Vagina (tissue), 2 donors: ENCODE measurements around the gene VASN. TPM values are rescaled to one million over a fixed set of nuclear protein-coding genes. Genes with fewer than 3 reads are reported as not detected.

ENCODE experiments used
- DNase-seq, 2 donors: peaks; one replicate each; pipeline ENCODE4 v3.0.0-alpha.2; 2017; ENCODE audit errors: extremely low spot score in 2 of 2
- H3K27ac ChIP-seq: fragments of 200-600 bp; sonication (generic); one replicate; pipeline ENCODE4 v1.5.1; 2019
- H3K27me3 ChIP-seq: fragments of 200-600 bp; sonication (generic); one replicate; pipeline ENCODE4 v1.5.1; 2019
- H3K36me3 ChIP-seq, 2 donors: fragments of 200-600 bp; sonication (generic); one replicate each; pipeline ENCODE4 v1.5.1; 2017 to 2019
- H3K4me1 ChIP-seq: fragments of 200-600 bp; sonication (generic); one replicate; pipeline ENCODE4 v1.5.1; 2019
- H3K4me3 ChIP-seq, 2 donors: fragments of 200-600 bp; sonication (generic); 1 replicate in 1 of 2; 2 replicates in 1 of 2; pipeline ENCODE4 v1.5.1; 2016 to 2019
- H3K9me3 ChIP-seq: fragments of 200-600 bp; sonication (generic); one replicate; pipeline ENCODE4 v1.5.1; 2019
- POLR2A ChIP-seq, 2 donors: fragments of 450-650 bp; IDR thresholded peaks; one replicate each; pipeline ENCODE4 v1.6.1; 2017; ENCODE audit warnings: antibody characterized with exemption in 2 of 2, mild to moderate bottlenecking in 2 of 2, moderate library complexity in 2 of 2
- POLR2AphosphoS5 ChIP-seq, 2 donors: sonication (generic); formaldehyde crosslinking; IDR thresholded peaks; one replicate each; pipeline ENCODE4 v1.9.0; 2017; ENCODE audit warnings: antibody characterized with exemption in 2 of 2, mild to moderate bottlenecking in 2 of 2, low read depth in 1 of 2; ENCODE audit not compliant: insufficient read depth in 1 of 2
- intact Hi-C: fragments of 100-400 bp; cut with DNase I; formaldehyde crosslinking; loops from one replicate; pipeline ENCODE4 v1.15.1; 2023
- total RNA-seq: library from RNA; depleted of rRNA; stranded (reverse); fragments of >200 nt; gene quantifications from one replicate; pipeline ENCODE4 v1.2.3, GENCODE V29; 2016
- TF ChIP-seq, protein P1 (sequence below), 3 experiments: fragments of 450-650 bp in 2 of 3; fragments of 200-600 bp in 1 of 3; sonication (generic) in 1 of 3; IDR thresholded peaks; one replicate each; pipeline ENCODE4 v1.5.1; 2017 to 2019; ENCODE audit warnings: antibody characterized with exemption in 3 of 3, mild to moderate bottlenecking in 2 of 3, moderate library complexity in 2 of 3

VASN gene
- total RNA-seq, 1 donor from 2014 or later = 37.6 TPM

DNA sequence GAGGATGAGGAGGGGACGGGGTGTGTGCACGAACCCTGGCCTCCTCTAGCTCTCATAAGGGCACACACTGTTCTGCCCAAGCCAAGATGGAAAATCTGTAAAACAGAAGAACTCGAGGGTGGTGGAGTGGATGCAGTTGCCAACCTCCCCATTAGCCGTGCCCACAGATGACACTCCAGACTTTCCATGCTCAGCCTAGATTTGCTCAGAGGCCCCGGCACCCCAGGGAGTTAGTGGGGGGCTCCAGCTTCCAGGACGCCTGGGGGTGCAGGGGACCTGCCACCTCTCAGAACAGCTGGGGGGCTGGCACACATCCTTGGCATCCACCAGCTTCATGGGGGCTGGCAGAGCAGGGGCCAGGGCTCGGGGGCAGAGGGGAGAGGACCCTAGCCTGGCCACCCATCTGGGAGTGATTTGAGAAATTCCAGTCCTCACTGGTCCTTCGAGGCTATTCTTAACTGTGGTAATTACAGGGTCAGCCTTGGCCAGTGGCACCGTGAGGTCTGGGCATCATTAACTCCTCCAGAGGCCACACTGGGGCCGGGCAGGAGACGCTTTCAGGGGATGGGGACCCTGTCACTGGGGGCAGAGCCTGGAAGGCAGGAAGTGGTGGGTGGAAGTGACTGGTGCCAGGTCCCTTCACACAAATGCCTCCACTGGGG is 14.3 kb downstream of the VASN start:
- TF ChIP-seq, protein P1, sequence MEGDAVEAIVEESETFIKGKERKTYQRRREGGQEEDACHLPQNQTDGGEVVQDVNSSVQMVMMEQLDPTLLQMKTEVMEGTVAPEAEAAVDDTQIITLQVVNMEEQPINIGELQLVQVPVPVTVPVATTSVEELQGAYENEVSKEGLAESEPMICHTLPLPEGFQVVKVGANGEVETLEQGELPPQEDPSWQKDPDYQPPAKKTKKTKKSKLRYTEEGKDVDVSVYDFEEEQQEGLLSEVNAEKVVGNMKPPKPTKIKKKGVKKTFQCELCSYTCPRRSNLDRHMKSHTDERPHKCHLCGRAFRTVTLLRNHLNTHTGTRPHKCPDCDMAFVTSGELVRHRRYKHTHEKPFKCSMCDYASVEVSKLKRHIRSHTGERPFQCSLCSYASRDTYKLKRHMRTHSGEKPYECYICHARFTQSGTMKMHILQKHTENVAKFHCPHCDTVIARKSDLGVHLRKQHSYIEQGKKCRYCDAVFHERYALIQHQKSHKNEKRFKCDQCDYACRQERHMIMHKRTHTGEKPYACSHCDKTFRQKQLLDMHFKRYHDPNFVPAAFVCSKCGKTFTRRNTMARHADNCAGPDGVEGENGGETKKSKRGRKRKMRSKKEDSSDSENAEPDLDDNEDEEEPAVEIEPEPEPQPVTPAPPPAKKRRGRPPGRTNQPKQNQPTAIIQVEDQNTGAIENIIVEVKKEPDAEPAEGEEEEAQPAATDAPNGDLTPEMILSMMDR (IDR thresholded peaks at IDR 0.05) = no peak
- TF ChIP-seq POLR2A (IDR thresholded peaks at IDR 0.05) = no peak
- Histone ChIP-seq H3K36me3 (peaks cover 0 to 30% of the 10 kb centered on the region in 2 donors), H3K4me1 (peaks cover 48% of the 10 kb centered on the region), H3K4me3 (no peak overlapping the region), H3K9me3 (no peaks in the 10 kb centered on the region), H3K27ac (peak overlapping the region; percentile 78), H3K27me3 (no peaks in the 10 kb centered on the region)
- DNase-seq = no peak
- intact Hi-C loops = no loop called here

DNA sequence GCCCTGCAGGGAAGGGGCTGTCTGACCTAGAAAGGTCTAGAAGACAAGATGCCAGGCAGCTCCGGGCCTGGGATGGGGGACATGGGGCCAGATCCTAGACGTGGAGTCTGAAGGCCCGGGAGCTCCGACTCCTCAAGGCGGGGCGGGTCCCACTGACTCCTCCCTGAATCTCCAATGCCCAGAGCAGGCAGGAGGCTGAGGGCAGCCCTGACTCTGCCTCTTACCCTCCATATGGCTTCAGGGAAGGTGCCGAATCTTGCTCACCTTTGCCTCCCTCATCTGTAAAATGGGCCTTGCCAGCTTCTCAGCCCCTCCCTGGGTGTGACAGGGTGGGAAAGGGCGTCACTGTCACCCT is 14.8 kb downstream of the VASN start:
- Histone ChIP-seq H3K27ac (peak overlapping the region; percentile 78), H3K4me1 (peaks cover 48% of the 10 kb centered on the region), H3K36me3 (peaks cover 0 to 25% of the 10 kb centered on the region in 2 donors), H3K9me3 (no peaks in the 10 kb centered on the region), H3K4me3 (no peak overlapping the region), H3K27me3 (no peaks in the 10 kb centered on the region)
- TF ChIP-seq POLR2A (IDR thresholded peaks at IDR 0.05) (no peak), POLR2AphosphoS5 (IDR thresholded peaks at IDR 0.05; ENCODE audit: insufficient read depth in 1 of 2, low read depth in 1 of 2) (peak in 1 of 2 donors; percentile 36)
- TF ChIP-seq, protein P1 (IDR thresholded peaks at IDR 0.05) = no peak
- intact Hi-C loops = no loop called here
- no peak for DNase-seq

DNA sequence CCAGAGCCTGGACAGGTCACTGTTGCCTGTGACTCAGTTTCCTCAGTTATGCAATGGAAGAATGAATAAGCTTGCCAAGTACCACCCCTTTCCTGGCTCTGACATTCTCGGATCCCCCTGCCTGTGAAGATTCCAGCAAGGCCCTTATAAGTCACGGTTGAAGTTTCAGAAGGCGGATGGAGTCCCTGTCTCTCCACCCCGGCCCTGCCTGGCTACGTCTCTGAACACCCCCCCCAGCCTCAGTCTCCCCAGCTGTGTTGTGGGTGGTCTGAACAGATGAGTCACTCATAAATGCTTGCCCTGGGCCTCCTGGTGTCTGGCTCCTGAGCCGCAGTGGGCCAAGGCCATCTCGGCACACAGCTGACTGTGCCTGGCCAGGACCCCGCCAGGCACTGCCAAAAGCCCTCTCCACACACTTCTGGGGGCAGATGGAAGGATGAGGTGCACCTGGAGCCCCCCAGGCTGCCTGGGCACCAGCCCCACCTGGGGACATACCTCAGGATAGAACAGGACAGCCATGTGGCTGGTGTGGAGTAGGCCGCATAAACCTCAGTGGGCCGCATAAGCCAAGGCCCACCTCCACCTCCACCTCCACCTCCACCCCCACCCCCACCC is 15.4 kb downstream of the VASN start:
- H3K27me3 ChIP-seq = no peaks in the 10 kb centered on the region
- H3K4me3 ChIP-seq = no peak overlapping the region
- H3K36me3 ChIP-seq = peaks cover 0 to 19% of the 10 kb centered on the region in 2 donors
- DNase-seq = no peak
- intact Hi-C loops = no loop called here
- TF ChIP-seq POLR2A (IDR thresholded peaks at IDR 0.05) = no peak
- no peak for TF ChIP-seq POLR2AphosphoS5 (IDR thresholded peaks at IDR 0.05; ENCODE audit: insufficient read depth in 1 of 2, low read depth in 1 of 2)
- TF ChIP-seq, protein P1 (IDR thresholded peaks at IDR 0.05) = no peak
- peak overlapping the region; percentile 78 for H3K27ac ChIP-seq
- no peaks in the 10 kb centered on the region for H3K9me3 ChIP-seq
- H3K4me1 ChIP-seq = peaks cover 55% of the 10 kb centered on the region

DNA sequence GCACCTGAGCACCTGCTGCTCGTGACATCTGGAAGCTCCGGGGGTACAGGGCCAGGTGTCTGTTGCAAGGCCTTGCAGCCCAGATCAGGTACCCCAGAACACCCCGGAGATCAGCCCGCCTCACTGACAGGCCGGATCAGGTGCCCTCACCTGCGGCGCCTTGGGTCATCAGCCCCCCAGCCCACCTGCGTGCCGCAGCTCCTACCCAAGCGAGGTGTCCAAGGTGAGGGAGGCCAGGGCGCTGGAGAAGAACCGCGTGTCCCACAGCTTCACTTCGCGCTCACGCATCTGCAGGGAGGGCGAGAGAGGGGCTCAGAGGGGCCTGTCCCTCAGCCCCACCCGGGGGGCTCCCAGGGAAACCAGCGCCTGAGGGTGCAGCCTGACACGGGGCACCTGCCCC is 16.1 kb downstream of the VASN start:
- Histone ChIP-seq H3K4me3 (no peak overlapping the region), H3K9me3 (no peaks in the 10 kb centered on the region), H3K4me1 (peaks cover 57% of the 10 kb centered on the region), H3K27me3 (no peaks in the 10 kb centered on the region), H3K27ac (peak overlapping the region; percentile 78), H3K36me3 (peaks cover 0 to 12% of the 10 kb centered on the region in 2 donors)
- DNase-seq = no peak
- intact Hi-C loops = no loop called here
- TF ChIP-seq, protein P1 (IDR thresholded peaks at IDR 0.05) = no peak
- TF ChIP-seq POLR2AphosphoS5 (IDR thresholded peaks at IDR 0.05; ENCODE audit: insufficient read depth in 1 of 2, low read depth in 1 of 2) (no peak), POLR2A (IDR thresholded peaks at IDR 0.05) (no peak)
